GM18520 (cell line): ENCODE measurements around the gene DERL2.

Experiments
- ATAC-seq: cut with Tn5 transposase; IDR thresholded peaks from one replicate; pipeline ENCODE4 v1.9.1; 2021; ENCODE audit not compliant: unreplicated experiment

The DERL2 gene

DNA sequence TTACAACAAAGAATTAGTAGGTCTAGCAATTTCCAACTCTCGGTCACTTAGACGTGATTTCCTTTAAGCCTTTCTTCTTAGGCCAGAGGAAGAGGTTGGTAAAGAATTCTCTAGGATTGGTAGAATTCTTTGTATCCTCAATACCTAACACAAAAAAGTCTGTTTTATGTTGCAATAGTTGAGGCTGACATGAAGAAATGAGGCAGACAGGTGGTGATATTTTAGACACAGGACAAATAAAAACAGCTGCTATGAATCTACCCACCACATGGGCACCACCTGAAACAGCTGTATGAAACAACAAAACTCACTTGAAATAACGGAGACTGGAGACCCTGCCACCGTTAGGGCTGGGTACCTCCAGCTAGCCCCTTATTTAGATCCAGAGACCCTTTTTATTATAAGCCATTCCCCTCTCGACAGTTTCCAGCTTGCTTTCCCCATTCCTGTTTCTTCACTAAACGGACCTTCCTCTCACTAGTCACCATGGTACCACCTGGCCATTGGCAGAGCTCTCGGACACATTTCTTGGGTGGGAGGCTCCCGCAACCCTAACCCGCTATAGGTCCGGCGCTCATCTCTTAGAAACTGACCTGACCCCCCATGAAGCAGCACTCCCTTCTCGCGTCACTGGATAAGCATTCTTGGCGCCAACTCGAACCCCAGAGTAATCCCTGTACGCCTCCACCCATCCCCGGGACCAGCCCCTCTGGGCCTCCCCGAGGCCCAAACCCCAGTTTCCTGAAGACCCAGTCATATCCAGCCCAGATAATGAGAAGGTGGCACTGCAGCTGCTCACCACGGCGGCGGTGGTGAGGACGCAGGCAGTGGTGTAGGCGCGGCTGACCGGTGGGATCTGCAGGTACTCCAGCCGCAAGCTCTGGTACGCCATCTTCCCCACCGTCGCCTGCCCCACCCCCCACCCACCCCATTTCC lies at the start of gene DERL2:
TSS of gene DERL2 (minus strand) at position 909 of the 936 bp plus-strand sequence. CDS start at position 892, 17 bp downstream.
- peak; percentile 2 for ATAC-seq

DNA sequence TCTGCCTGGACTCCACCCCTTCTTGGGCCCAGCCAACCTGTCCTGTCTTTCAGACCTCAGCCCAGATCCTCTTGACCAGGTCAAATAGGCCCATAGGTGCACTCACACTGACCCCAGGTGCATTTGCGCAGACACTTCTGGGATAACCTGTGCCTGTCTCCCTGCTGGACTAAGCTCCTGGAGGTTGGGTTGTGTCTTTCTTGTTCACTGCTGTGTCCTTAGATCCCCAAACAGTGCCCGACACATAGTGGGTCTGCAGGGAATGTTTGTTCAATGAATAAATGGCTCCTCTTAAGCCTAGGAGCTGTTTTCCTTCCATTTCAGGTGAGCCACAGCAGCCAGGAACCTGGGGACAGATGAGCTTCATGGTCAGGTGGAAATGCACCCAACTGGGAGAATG lies 49.5 kb upstream of the DERL2 start:
- no peak for ATAC-seq

DNA sequence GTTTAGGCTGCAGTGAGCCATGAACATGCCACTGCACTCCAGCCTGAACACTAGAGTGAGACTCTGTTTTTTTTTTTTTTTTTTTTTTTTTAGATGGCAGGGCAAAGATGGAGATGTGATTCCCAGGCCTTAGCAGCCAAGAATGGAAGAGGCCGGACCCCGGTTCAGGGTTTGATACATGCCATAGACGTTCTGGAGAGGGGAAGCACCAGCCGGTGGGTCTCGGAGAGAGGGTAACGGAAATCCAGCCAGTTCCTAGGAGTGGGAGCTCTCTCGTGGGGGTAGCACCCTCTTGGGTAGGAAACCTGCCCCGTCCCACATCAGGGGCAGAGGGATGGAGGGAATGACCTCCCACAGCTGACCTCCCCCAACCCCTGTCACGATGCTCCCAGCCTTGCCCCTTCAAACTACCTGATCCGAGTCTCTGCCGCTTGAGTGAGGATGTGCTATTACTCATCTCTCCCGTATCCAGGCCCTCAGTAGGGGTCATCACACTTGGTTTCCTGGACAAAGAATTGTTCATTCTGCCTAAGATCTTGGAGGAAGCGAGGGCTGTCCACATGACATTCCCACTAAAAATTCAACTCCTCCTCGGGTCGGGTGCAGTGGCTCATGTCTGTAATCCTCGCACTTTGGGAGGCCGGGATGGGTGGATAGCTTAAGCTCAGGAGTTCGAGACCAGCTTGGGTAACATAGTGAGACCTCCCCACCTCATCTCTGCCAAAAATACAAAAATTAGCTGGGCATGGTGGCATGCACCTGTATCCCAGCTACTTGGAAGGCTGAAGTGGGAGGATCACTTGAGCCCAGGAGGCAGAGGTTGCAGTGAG lies 47.7 kb upstream of the DERL2 start:
- ATAC-seq = no peak

DNA sequence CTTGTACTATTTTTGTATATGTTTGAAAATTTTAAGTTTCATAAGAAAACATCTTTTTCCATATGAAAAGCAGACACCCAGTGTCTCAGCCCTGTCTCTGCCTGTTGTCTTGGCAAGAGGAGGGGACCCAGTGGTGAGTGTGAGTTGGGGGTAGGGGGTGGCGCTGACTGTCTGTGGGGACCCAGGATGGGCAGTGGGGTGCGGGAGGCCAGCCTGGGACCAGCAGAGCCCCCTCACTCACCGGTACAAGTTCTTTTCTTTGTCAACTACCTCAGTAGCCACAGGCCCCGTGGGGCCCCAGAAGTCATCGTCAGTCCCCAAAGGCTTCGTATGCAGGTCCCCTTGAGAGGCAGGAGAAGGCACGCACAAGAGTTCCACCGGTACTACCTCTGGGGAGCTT lies 46.6 kb upstream of the DERL2 start:
- ATAC-seq = no peak

DNA sequence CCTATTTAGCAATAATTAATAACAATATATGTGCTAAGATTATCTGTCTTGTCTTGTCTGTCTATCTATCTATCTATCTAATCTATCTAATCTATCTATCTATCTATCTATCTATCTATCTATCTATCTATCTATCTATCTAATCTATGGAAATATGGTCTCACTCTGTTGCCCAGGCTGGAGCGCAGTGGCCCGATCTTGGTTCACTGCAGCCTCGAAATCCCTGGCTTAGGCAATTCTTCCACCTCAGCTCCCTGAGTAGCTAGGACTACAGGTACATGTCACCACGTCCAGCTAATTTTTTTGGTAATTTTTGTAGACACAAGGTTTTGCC lies 45.1 kb upstream of the DERL2 start:
- no peak for ATAC-seq

DNA sequence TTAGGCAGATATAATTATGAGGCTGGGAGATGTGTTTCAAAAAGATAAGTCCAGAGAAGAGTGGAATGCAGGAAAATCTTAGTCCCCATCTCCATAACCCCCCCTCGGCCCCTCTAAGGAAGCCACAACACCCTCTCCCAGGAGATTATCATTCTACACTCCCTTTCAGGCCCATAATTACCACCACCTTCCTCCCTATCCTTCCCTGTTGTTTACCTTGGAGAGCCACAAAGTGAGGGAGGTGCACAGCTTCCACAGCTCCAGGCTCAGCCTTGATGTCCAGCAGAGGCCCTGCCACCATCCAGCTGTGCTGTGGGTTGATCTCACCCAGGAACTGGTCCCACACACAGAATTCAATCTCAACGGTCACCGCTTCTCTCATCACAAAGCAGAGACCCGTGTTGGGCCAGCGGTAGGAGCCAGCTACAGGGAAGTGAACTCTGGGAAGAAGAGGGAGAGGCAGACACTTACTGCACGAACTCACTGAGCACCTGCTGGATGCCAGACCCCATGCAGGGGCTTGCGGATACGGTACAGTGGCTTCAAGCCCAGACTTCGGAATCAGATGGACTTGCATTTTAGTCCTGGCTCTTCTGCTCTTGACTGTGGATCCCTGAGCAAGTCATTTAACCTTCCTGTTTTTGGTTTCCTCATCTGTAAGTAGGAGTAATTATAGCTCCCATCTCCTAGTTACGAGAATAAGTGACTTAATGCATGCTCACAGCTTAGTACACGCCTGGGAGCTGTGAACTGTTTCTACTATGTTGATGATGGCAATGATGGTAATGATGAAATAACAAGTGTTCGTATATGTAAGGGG lies 44.5 kb upstream of the DERL2 start:
- ATAC-seq = no peak

DNA sequence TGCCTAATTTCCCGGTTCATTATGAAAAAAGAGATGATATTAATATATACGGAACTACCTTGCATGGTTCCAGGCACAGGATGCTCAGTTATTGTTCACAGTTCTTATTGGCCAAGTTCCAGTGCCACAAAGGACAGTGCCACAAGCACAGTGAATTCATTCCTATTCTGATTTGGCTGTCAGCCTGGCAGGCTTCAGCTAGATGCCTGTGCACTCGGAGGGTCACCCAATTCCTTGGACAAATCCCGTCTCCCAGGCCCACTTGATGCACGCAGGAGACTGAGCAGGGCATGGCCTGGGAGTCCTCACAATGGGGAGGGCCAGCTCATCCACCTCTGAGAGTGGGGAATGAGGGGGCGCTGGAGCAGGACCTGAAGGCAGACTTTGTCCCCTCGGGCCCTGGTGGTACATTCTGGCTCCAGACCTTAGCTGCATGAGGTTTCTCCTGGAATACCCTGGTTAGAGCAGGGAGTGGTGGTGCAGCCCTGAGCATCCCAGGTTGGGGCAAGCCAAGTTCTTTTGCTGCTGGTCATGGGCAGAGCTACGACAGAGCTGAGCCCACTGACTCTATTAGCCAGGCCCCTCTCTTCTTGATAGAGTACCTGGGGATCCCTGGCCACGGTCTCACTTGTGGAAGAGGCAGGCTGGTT lies 41.7 kb upstream of the DERL2 start:
- ATAC-seq = no peak

DNA sequence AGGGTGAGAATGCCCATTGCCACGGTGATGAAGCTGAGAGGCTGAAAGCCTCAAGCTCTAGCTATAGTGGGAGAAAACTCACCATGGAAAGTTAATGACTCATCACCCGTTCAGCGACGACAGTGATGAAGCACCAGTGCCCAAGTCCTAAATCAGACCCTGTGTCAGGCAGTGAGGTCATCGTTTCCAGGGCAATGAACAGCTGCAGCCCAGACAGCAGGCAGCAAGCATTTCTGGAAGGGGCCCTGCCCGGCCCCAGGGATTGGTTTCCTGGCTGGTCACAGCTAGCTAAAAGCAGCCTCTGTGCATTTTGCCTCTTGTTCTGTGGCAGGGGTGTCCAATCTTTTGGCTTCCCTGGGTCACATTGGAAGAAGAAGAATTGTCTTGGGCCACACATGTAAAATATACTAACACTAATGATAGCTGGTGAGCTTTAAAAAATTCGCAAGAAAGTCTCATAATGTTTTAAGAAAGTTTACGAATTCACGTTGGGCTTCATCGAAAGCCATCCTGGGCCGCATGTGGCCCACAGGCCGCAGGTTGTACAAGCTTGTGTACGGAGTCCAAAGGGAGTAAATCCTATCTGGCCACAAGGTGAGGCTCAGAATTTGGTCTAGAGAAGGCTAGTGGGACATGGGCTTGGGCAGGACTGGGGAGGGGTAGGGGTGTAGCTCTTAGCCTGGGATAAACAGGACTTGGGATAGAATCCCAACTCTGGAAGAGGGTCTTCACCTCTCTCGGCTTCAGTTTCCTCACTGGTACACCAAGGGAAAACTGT lies 41.0 kb upstream of the DERL2 start:
- ATAC-seq = no peak

DNA sequence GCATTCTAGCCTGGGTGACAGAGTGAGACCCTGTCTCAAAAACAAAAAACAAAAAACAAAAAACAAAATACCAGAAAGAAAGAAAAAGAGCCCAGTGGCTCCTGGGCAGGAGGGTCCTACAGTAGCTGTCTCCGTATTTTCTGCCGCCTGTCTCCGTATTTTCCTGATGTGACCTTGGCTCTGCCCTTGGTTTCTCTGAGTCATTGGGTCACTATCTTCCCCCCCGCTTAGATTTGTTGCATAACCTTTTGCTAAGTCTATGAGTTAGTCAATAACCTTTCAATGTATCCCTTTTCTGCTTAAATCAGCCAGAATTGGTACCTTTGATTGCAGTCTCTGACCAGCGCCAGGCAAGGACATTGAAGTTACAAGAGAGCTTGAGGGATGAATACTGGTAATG lies 37.3 kb upstream of the DERL2 start:
- no peak for ATAC-seq

DNA sequence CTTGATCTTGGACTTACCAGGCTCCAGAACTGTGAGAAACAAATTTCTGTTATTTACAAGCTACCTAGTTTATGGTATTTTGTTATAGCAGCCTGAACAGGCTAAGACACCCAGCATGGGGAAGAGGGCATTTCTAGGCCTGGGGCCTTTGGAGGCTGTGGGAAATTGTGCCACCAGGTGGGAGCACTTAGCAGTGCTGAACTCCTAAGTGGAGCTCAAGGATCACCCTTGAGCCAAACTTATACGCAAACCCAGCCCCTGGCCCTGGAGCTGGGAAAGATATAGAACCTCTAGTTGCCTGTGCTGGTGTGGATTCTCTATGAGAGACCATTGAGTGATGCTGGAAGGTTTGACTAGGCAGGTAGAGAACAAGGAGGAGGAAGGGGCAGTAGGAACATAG lies 36.5 kb upstream of the DERL2 start:
- no peak for ATAC-seq

DNA sequence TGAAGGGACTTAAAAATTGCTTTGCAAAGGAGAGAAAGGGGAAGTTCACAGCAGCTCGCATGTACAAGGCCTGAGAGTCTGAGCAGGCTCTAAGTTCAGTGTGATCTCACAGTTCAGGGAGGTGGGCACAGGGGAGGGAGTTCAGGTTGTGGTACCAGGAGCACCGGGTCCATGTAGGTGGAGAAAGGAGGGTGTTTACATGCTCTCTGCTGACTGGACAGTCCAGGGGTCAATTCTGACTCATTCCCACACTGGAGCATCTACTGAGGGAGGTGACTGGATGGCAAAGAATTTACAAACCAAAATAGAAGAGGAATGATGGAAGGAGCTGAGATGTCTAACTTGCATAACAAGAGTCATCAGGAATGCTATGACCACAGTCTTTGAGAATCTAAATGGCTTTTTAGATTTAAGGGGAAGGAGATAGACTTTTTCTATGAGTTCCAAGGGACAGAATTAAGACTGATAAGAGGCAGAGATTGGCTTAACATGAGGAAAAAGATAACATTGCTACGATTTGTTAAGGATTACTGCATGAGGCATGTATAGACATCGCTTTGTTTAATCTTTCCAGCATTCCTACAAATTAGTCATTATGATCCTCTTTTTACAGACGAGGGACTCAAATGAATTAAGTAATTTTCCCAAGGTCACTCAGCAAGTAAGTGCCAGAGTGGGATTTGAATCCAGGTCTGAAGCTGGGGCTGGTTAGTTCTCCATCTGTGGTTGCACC lies 30.2 kb upstream of the DERL2 start:
- ATAC-seq = no peak

DNA sequence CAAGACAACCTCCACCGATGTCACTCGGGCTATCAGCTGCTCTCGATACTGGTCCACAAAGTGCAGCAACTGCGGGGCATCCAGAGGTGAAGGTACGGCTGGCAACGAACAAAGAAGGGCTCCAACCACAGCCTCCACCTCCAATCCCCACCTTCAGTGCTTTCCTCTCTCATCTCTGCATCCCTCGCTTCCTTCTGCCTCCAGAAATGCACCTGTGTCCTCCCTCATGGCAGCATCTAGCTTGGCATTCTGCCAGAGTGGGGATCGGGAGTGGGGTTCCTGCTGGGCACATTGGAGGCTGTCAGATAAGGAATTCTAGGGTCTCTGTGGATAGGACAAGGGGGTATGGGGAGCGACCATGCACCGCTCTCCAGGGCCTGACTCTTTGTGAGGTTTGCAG lies 29.0 kb upstream of the DERL2 start:
- ATAC-seq = no peak

DNA sequence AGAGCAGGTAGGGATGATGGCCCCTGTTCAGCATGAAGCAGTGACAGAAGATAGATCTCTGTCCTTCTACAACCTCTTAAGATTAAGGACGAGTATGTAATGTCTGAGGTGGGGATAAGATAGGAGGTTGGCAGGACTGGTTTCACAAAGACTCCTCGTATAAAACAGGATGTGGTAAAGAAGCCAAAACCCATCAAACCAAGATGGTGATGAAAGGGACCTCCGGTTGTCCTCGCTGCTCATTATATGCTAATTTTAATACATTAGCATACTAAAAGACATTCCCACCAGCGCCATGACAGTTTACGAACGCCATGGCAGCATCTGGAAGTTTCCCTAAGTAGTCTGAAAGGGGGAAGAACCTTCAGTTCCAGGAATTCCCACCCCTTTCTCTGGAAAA lies 27.6 kb upstream of the DERL2 start:
- ATAC-seq = no peak

DNA sequence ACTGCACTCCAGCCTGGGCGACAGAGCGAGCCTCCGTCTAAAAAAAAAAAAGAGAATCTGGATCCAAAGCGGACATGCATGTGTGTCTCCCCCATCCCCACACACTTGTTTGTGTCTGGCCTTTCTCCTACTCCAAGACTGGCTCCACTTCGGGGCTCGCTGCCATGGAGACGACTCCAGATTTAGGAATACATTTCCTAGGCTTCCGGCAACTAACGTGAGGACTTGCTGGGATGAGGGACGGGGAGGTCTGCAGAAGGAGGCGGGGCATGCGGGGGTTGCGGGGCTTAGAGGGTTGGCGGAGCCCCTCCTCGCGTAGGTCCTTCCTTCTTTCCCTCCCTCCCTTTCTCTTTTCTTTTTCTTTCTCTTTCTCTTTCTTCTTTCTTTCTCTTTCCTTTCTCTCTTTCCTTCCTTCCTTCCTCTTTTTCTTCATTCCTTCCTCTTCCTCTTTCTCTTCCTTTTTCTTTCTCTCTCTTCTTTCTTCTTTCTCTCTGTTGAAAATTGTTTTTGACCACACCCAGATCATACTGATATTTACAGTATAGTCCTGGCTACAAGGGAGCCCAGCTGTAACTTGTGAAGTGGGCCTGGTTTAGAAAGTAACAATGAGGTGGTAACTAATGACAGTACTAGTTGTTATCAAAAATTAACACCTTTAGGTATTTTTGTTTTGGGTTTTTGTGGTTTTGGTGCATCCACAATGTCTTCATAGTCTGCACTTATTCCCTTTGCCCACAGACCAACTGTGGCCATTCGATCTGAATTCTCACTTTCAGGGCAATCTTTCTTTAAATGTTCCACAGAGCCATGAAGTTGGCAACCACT lies 25.6 kb upstream of the DERL2 start:
- ATAC-seq = no peak

DNA sequence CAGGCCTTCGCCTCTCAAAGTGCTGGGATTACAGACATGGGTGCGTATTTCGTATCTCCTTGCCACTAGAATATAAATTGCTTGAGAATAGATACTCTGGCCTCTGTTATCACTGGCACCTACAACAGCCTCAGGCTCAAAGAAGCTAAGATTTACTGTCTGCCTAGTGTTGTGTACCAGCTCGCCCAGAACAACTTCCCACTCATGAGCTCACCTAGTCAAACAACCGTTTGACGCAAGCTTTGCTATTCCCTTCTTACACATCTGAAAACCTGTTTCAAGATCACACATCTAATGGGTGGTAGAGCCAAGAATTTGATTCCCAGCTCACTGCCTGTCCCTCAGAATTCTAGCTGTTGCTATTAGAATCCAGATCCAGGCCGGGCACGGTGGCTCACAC lies 24.8 kb upstream of the DERL2 start:
- no peak for ATAC-seq

DNA sequence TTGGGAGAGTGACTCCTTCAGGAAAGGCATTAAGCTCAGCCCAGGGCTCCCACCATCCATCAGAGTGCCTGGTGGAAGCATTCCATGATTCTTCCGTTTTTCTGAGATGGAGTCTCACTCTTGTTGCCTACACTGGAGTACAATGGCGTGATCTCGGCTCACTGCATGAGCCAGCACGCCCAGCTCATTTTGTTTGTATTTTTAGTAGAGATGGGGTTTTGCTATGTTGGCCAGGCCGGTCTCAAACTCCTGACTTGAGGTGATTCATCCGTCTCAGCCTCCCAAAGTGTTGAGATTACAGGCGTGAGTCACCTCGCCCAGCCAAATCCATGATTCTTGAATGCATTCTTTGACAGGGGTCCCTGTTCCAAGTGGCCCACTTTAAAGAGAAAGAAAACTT lies 23.5 kb upstream of the DERL2 start:
- ATAC-seq = no peak

DNA sequence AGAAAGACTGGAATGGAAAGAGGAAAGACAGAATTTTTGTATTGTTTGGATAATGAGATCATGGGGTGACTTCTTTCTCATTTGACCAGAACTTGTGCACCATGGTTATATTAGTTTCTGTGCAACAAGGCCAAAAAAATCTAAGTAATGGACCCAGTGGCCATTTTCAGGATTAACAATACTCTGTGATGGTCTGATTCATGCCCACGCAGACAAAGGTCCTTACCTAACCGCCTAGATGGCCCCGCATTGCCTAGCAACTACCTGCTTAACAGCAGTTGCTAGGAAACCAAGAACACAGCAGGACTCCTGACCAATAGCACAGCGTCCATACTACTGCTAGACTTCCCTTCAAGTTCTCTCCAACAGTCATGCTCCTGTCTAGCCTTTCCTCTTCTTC lies 22.8 kb upstream of the DERL2 start:
- no peak for ATAC-seq

DNA sequence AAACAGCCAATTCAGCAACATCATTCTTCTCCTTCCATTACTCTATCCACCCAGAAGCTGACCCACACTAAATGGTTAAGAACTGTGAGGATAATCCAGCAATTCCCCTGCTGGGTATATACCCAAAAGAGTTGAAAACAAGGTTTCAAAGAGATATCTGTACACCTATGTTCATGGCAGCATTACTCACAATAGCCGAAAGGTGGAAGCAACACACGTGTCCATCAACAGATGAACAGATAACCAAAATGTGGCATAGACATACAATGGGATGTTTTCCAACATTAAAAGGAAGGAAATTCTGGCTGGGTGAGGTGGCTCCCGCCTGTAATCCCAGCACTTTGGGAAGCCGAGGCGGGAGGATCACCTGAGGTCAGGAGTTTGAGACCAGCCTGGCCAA lies 20.3 kb upstream of the DERL2 start:
- no peak for ATAC-seq

DNA sequence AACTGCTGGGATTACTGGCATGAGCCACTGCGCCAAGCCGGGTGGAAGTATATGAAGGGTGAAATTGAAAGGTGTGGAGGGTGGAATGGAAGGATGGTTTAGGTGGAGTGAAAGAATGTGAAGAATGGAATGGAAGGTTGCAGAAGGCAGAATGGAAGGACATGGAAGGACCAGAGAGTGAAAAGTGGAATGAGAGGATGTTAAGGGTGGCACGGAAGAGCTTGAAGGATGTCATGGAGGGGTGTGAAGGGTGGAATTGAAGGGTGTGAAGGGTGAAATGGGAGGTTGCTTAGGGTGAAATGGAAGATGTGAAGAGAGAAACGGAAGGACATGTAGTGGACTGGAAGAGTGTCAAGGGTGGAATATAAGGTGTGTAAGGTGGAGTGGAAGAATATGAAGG lies 16.6 kb upstream of the DERL2 start:
- ATAC-seq = no peak
